Fibroblast of mammary gland (primary cell): ENCODE data around the gene NAV3.

Source experiments
- DNase-seq: peaks from one replicate; pipeline ENCODE4 v3.0.0-alpha.2; 2010; ENCODE audit warnings: low read depth
- H3K4me3 ChIP-seq: 2 replicates; pipeline ENCODE4 v1.5.1; 2011; ENCODE audit warnings: low read depth, mild to moderate bottlenecking, low read length, moderate library complexity; ENCODE audit not compliant: control insufficient read depth
- TF ChIP-seq, protein P1 (sequence below): conservative IDR thresholded peaks from 2 replicates; pipeline ENCODE4 v1.5.1; 2011; ENCODE audit warnings: low read depth, low read length, inconsistent platforms; ENCODE audit not compliant: control insufficient read depth, insufficient read depth

Gene NAV3

DNA sequence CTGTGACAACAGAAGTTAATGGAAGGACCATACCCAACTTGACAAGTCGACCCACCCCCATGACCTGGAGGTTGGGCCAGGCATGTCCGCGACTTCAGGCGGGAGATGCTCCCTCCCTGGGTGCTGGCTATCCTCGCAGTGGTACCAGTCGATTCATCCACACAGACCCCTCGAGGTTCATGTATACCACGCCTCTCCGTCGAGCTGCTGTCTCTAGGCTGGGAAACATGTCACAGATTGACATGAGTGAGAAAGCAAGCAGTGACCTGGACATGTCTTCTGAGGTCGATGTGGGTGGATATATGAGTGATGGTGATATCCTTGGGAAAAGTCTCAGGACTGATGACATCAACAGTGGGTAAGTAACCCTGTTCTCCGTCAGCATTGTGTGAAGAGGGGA is 220.1 kb downstream of the NAV3 start:
- TF ChIP-seq, protein P1, sequence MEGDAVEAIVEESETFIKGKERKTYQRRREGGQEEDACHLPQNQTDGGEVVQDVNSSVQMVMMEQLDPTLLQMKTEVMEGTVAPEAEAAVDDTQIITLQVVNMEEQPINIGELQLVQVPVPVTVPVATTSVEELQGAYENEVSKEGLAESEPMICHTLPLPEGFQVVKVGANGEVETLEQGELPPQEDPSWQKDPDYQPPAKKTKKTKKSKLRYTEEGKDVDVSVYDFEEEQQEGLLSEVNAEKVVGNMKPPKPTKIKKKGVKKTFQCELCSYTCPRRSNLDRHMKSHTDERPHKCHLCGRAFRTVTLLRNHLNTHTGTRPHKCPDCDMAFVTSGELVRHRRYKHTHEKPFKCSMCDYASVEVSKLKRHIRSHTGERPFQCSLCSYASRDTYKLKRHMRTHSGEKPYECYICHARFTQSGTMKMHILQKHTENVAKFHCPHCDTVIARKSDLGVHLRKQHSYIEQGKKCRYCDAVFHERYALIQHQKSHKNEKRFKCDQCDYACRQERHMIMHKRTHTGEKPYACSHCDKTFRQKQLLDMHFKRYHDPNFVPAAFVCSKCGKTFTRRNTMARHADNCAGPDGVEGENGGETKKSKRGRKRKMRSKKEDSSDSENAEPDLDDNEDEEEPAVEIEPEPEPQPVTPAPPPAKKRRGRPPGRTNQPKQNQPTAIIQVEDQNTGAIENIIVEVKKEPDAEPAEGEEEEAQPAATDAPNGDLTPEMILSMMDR: no peak

DNA sequence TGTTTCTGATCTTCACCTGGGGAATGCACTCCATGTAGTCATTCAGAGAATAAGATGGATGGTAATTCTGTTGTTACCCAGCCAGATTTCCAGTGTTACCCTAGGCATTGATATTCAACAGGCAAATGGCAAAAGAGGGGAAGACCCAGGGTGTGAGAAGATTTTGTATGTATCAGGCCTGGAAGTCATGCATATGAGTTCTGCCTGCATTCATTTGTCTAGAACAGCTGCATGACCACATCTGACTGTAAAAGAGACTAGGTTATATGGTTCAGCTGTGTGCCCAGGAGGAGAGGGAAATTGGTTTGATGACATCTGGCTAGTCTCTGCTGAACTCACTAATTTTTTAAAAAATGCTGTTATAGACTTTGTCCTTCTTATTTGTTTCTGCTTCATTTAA is 224.9 kb downstream of the NAV3 start:
- no peak overlapping the region for H3K4me3 ChIP-seq
- TF ChIP-seq, protein P1: no peak
- no peak for DNase-seq

More for the DNA sequence above, 220.1 kb downstream of the NAV3 start:
- no peak for DNase-seq
- H3K4me3 ChIP-seq: no peak overlapping the region

DNA sequence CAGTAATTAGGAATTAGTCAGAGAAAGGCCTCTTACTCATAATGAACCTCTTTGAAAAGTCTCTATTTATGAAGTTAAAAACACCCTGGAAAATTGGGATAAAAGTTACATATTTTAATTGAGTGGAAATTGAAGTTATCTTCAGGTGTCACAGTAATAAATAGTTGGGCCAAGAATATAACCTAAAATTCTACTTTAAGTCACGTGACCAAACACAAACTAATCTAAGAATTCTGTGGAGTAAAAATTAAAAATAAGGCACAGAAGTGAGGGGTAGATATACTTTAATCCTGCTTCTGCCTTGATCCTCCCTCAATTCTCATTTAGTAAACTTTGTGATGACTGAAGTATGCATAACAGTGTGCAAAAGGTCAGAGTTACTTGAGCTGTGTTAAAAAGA is 226.4 kb downstream of the NAV3 start:
- DNase-seq: no peak
- no peak overlapping the region for H3K4me3 ChIP-seq
- TF ChIP-seq, protein P1: no peak

DNA sequence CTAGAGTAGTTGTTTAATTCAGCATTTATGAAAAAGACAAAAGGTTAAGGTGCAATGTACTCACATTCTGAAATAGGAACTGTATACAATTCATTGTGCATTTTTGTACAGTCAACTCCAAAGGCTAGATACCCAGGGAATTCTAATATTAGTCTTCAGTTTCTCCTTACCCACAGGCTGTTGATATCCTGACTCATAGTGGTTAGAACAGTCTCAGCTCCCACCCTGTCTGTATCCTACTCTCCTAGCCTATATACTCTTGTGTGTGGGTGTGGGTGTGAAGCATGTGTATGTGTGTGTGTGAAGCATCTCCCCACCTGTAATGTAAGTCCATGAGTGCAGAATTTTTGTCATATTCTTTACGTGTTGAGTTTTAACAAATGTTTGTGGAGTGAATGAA is 229.5 kb downstream of the NAV3 start:
- DNase-seq: peak; percentile 77
- TF ChIP-seq, protein P1: no peak
- H3K4me3 ChIP-seq: no peak overlapping the region

DNA sequence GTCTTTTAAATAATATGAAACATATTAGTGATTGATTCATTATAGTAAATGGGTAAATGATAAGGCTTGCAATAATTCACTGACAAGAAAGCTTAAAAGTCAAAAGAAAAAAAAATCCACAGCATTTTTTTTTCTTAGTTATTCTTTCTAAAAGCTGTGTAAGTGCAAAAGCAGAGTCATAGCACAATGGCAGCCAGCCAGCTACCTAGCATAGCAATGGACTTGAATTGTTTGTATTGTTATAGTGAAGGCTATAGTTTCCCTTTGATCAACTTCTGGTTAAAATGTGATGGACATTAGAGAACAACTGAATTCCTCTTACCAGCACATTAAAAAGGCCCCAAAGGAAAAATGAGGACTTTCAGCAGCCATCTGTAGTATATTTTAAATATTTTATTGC is 232.1 kb downstream of the NAV3 start:
- no peak overlapping the region for H3K4me3 ChIP-seq
- TF ChIP-seq, protein P1: no peak
- peak; percentile 77 for DNase-seq

DNA sequence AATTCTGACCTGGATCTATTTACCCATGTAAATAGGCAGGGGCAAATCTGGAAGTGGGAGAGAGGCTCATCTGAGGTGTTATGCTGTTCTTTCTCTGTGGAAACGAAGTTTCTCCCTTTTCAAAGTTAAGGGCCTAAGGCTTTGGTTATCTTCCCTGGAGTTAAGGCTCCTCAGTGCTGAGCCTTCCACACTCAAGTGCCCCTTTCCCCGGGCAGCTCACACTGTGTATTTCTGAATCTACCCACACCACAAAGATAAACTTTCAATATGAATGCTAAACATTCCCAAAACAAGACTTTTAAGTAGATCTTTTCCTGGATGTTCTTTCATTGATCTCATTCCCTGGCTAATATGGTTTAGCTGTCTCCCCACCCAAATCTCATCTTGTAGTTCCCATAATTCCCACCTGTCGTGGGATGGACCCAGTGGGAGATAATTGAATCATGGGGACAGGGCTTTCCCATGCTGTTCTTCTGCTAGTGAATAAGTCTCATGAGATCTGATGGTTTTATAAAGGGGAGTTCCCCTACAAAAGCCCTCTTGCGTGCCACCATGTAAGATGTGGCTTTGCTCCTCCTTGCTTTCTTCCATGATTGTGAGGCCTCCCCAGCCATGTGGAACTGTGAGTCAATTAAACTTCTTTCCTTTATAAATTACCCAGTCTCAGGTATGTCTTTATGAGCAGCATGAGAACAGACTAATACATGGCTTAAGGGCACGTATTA is 251.1 kb downstream of the NAV3 start:
- no peak for DNase-seq
- TF ChIP-seq, protein P1: no peak

More for the DNA sequence above, 251.1 kb downstream of the NAV3 start:
- H3K4me3 ChIP-seq: no peak overlapping the region
